Measurements from ENCODE around the gene DNAAF6. TPM values are rescaled to one million over a fixed set of nuclear protein-coding genes. Genes with fewer than 3 reads are reported as not detected.

DNAAF6 gene
- total and polyA plus RNA-seq, 2 donors (not counting 3 experiments of a cell fraction or from before 2014, with no cell fraction given): not detected

GRCh38 chrX:107227780-107228485 lies 21.5 kb downstream of the DNAAF6 start:
- no peak for FAIRE-seq
- Histone ChIP-seq H3K4me2 (ENCODE audit: insufficient read depth, low read length) (no peak overlapping the region), H3K9me3 (replicated peaks; ENCODE audit: control insufficient read depth, insufficient read depth, low read length) (no peaks in the 10 kb centered on the region), H3K27ac (ENCODE audit: insufficient read depth, low read depth, low read length) (no peak overlapping the region), H4K20me1 (replicated peaks; ENCODE audit: control insufficient read depth, extremely low read depth, insufficient read depth, low read length) (no peaks in the 10 kb centered on the region), H3K9me1 (replicated peaks; ENCODE audit: control insufficient read depth, extremely low read depth, insufficient read depth, low read length) (no peaks in the 10 kb centered on the region), H3K27me3 (ENCODE audit: control insufficient read depth in 2 of 2, insufficient read depth in 2 of 2, low read length in 2 of 2) (no peaks in the 10 kb centered on the region), H3K79me2 (ENCODE audit: control insufficient read depth, insufficient read depth, low read length) (no peaks in the 10 kb centered on the region), H3K4me1 (ENCODE audit: control insufficient read depth, extremely low read depth, insufficient read depth, low read length) (no peaks in the 10 kb centered on the region), H3K9ac (replicated peaks; ENCODE audit: extremely low read depth, insufficient read depth, low read length) (no peak overlapping the region), H3K36me3 (ENCODE audit: control insufficient read depth in 2 of 2, extremely low read depth in 1 of 2, insufficient read depth in 2 of 2, low read length in 2 of 2) (no peaks in the 10 kb centered on the region), H3K4me3 (replicated peaks in 1 of 3; ENCODE audit: insufficient read depth in 1 of 3, low read depth in 1 of 3, low read length in 3 of 3) (no peak overlapping the region), H2AFZ (ENCODE audit: low read depth, low read length) (no peak overlapping the region)
- intact Hi-C loops (cut with micrococcal nuclease): no loop called here
- dilution Hi-C loops (cut with MboI; ENCODE audit: extremely low pct_ligation_motif_present, low sequenced_read_pairs): no loop called here
- BruUV-seq (replicated peaks): no TSS peak
- DNase-seq (ENCODE audit: low read depth, low spot score): no peak
- TF ChIP-seq GATA2 (IDR thresholded peaks at IDR 0.05; ENCODE audit: insufficient read depth, insufficient read length, low read depth, low read length) (no peak), POLR2A (IDR thresholded peaks at IDR 0.05; ENCODE audit: low read depth, low read length) (no peak), FOS (IDR thresholded peaks at IDR 0.05; ENCODE audit: borderline replicate concordance, insufficient read depth, low read length) (no peak), CTCF (IDR thresholded peaks at IDR 0.05; ENCODE audit: extremely low read depth in 1 of 2, insufficient read depth in 1 of 2, low read depth in 1 of 2, low read length in 2 of 2) (no peak), MAX (IDR thresholded peaks at IDR 0.05; ENCODE audit: insufficient read depth, insufficient read length) (no peak), EZH2 (IDR thresholded peaks at IDR 0.05; ENCODE audit: borderline replicate concordance, low read depth, low read length, severe bottlenecking) (no peak), POLR2AphosphoS5 (IDR thresholded peaks at IDR 0.05; ENCODE audit: insufficient read depth, low read depth, low read length) (no peak), JUN (IDR thresholded peaks at IDR 0.05; ENCODE audit: borderline replicate concordance, insufficient read depth, insufficient read length, low read depth) (no peak), MYC (IDR thresholded peaks at IDR 0.05; ENCODE audit: low read depth, low read length) (no peak)
- ChIA-PET CTCF (no interaction called here), POLR2A (no interaction called here)

Measured in endothelial cell of umbilical vein (primary cell).